ENCODE measurements around the gene BIRC7. TPM values are rescaled to one million over a fixed set of nuclear protein-coding genes. Genes with fewer than 3 reads are reported as not detected.

Gene BIRC7
- polyA plus RNA-seq, 3 donors = 0.48 to 2.6 (median 0.57) TPM

- no peak for DNase-seq (ENCODE audit: extremely low read depth in 1 of 11, low read depth in 9 of 11, low spot score in 4 of 11)
Observed at GRCh38 chr20:63256954-63257353, 21.2 kb downstream of the BIRC7 start.

- no peak for DNase-seq (ENCODE audit: extremely low read depth in 1 of 11, low read depth in 9 of 11, low spot score in 4 of 11)
Observed at GRCh38 chr20:63257629-63258028, 21.9 kb downstream of the BIRC7 start.

GRCh38 chr20:63258781-63259180 lies 23.1 kb downstream of the BIRC7 start:
- DNase-seq (ENCODE audit: extremely low read depth in 1 of 11, low read depth in 9 of 11, low spot score in 4 of 11) = no peak

GRCh38 chr20:63259734-63260460 lies 24.2 kb downstream of the BIRC7 start:
- no peak for DNase-seq (ENCODE audit: extremely low read depth in 1 of 11, low read depth in 9 of 11, low spot score in 4 of 11)

DNA sequence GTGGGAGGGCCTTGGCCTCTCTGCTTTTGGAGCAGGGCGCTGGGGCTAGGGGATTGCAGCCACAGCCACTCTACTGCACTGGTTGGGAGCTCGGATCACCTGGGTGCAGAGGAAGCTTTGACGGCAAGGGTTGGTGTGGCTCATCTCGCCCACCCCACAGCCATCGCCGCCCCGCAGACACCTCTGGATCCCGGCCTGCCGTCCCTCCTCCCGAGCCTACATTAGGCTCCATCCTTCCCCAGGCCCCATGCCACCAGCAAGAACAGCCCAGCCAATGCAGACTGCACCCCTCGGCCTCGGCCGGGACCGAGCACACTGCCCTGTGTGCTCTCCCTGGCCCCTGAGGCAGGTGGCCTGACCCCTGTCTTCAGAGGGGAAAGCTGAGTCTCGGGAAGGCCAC lies 24.8 kb downstream of the BIRC7 start:
- DNase-seq (ENCODE audit: extremely low read depth in 1 of 11, low read depth in 9 of 11, low spot score in 4 of 11) = no peak

GRCh38 chr20:63261060-63261794 lies 25.5 kb downstream of the BIRC7 start:
- peak in 3 of 11 donors; percentile 72 to 76 (median 74) for DNase-seq (ENCODE audit: extremely low read depth in 1 of 11, low read depth in 9 of 11, low spot score in 4 of 11)

- no peak for DNase-seq (ENCODE audit: extremely low read depth in 1 of 11, low read depth in 9 of 11, low spot score in 4 of 11)
Observed at GRCh38 chr20:63261795-63262528, 26.3 kb downstream of the BIRC7 start.

- DNase-seq (ENCODE audit: extremely low read depth in 1 of 11, low read depth in 9 of 11, low spot score in 4 of 11) = no peak
Observed at GRCh38 chr20:63262836-63263235, 27.1 kb downstream of the BIRC7 start.

DNA sequence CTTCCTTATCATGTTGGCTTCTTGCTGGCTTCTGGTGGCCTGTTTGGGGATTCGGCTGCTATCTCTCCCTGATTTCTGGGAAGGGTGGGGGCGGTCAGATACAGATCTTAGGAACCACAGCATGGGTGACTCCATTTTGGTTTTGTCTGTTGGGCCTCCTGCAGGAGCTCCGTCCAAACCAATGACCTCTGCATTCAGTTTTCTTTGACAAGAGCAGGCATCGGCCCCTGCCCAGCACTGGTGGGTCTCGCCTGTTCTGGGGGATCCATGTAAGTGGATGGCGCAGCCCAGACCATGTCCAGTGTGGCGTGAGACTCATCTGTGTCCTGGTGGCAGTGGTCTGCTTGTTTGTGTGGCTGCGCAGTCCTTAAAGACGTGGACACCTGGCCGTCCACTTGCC lies 28.3 kb downstream of the BIRC7 start:
- no peak for DNase-seq (ENCODE audit: extremely low read depth in 1 of 11, low read depth in 9 of 11, low spot score in 4 of 11)

GRCh38 chr20:63264519-63264918 lies 28.8 kb downstream of the BIRC7 start:
- peak in 1 of 11 donors; percentile 47 for DNase-seq (ENCODE audit: extremely low read depth in 1 of 11, low read depth in 9 of 11, low spot score in 4 of 11)

DNA sequence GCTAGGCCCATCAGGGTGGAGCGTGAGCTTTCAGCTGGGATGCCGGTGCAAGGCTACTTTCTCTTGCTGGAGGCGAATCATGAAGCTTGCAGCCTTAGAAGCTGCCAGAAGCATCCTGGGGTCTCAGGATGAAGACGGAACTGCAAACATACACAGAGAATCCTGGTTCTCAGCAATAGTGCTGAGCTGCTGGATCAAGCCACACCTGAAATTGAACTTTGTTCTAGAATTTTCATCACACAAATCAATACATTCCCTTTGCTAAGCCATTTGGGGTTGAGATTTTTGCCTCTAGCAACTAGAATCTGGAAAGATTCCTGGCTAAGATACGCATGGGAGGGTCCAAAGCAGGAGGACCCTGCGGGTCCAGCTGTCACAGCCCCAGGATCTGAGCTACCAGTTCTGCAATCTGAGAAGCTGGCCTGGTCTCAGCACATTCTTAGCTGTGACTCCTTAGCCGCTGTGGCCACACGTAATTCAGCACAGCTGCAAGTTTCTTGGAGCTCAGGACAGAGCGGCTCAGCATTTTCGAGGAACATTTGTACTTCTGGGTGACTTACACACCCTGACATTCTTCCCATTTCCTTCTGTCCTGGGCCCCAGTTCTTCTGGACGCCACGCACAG lies 30.3 kb downstream of the BIRC7 start:
- DNase-seq (ENCODE audit: extremely low read depth in 1 of 11, low read depth in 9 of 11, low spot score in 4 of 11) = peak in 1 of 11 donors; percentile 54

DNA sequence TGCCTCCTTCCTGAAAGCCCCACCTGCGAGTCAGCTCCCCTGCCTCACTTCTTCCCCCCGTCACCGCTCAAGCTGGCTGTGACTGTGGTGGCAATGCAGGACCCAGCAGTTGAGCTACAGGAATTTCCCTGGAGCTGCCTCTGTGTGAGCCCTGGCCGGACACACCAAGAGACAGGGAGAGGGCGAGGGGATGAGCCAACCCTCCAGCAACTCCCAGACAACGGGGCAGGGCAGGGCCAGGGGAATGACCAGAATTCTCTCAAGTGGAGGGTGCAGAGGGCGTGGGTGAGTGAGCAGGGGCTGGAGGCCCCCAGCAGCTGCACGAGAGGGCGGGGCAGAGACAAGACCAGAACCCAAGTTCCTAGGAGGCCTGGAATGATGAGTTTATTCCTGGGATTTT lies 32.0 kb downstream of the BIRC7 start:
- DNase-seq (ENCODE audit: extremely low read depth in 1 of 11, low read depth in 9 of 11, low spot score in 4 of 11) = no peak

- DNase-seq (ENCODE audit: extremely low read depth in 1 of 11, low read depth in 9 of 11, low spot score in 4 of 11) = no peak
Observed at GRCh38 chr20:63268256-63268655, 32.6 kb downstream of the BIRC7 start.

- no peak for DNase-seq (ENCODE audit: extremely low read depth in 1 of 11, low read depth in 9 of 11, low spot score in 4 of 11)
Observed at GRCh38 chr20:63268671-63269439, 33.1 kb downstream of the BIRC7 start.

- no peak for DNase-seq (ENCODE audit: extremely low read depth in 1 of 11, low read depth in 9 of 11, low spot score in 4 of 11)
Observed at GRCh38 chr20:63269724-63270123, 34.0 kb downstream of the BIRC7 start.

GRCh38 chr20:63270606-63271325 lies 35.1 kb downstream of the BIRC7 start:
- no peak for DNase-seq (ENCODE audit: extremely low read depth in 1 of 11, low read depth in 9 of 11, low spot score in 4 of 11)

- DNase-seq (ENCODE audit: extremely low read depth in 1 of 11, low read depth in 9 of 11, low spot score in 4 of 11) = peak; percentile 74 to 93 (median 90)
Observed at GRCh38 chr20:63272105-63273058, 36.7 kb downstream of the BIRC7 start, which contains the start of gene ARFGAP1. Gene ARFGAP1 (plus strand): TSS chr20:63272813. CDS start chr20:63275581, 2,768 bp downstream.
